GM18867 (cell line): Measurements from ENCODE around the gene SMIM20.

Experiments used
- ATAC-seq: cut with Tn5 transposase; IDR thresholded peaks from one replicate; pipeline ENCODE4 v1.9.1; 2021; ENCODE audit warnings: mild to moderate bottlenecking, moderate library complexity; ENCODE audit not compliant: unreplicated experiment

Gene SMIM20

DNA sequence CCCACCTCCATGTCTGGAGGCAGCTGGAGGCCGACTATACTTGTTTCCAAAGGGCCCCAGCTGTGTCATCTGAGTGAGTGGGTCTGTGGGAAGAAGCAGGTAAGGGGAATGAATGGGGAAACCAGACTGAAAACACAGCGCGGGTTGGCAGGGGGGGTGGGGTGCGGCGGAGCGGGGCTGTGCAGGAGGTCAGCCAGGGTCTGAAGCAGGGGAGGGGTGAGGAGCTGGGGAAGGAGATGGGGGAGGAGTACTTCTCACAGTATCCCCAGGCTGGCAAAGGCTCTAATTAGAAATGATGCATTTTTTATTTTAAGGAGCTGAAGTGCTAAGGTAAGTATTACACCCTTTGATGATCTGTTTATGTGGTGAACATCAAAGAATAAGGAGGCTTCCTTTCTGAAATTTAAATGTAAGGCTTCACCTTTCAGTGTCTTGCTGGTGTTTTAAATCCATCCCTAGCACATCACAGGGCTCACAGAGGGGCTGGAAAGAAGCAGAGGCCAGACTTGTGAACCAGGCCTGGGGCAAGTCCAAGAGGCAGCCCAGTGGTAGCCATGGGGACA lies 37.5 kb downstream of the SMIM20 start:
- no peak for ATAC-seq

DNA sequence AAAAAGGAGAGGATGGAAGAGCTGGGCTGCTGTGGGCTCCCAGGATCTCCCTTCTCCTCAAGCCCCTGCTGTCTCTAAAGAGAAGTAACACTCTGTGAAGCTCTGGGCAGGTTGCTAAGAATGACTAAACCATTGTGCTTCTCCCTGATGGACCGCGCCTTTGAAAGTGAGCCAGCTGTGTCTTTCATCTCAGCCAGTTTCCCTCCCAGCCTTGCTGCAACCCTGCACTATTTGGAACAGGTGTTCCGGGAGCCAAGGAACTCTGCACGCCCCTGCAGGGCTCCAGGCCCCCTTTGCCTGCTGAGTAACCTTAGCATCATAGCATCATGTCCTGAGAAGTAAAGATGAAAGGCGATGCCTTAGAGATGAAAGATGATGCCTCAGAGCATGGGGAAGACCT lies 39.7 kb downstream of the SMIM20 start:
- no peak for ATAC-seq

DNA sequence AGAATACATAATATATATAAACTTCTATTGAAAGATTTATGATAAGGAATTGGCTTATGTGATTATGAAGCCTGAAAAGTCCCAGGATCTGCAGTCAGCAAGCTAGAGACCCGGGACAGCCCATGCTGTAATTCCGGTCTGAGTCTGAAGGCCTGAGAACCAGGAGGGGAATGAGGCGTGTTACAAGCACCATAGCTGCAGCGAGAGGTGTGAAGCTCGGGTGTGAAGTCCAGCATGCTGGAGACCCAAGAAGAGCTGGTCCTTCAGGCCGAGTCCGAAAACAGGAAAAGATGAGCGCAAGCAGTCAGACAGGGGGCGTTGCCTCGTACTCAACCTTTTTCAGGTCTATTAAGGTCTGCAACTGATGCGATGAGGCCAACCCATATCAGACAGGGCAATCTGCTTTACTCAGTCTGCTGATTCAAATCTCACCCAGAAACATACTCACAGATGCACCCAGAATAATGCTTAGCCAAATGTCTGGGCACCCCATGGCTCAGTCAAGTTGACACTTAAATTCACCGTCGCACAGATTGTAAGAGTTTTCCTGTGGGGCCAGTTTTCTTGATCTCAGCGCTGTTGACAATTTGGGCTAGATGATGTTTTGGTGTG lies 40.4 kb downstream of the SMIM20 start:
- ATAC-seq: no peak

DNA sequence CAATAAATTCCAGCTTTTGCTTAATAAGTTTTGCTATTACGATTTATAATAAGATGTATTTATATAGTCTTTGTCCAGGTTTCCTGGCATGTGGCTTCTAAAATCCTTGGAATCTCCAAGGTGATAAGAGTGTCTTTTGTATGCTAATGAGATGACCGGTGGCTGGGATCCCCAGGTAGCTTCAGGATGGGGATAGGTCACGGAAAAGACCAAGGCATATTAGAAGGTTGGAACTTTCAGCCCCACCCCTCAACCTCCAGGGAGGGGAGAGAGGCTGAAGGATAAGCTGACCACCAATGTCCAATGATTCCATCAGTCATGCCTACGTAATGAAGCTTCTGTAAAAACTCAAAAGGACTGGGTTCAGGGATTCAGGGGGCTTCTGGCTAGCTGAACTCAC lies 41.7 kb downstream of the SMIM20 start:
- ATAC-seq: no peak

DNA sequence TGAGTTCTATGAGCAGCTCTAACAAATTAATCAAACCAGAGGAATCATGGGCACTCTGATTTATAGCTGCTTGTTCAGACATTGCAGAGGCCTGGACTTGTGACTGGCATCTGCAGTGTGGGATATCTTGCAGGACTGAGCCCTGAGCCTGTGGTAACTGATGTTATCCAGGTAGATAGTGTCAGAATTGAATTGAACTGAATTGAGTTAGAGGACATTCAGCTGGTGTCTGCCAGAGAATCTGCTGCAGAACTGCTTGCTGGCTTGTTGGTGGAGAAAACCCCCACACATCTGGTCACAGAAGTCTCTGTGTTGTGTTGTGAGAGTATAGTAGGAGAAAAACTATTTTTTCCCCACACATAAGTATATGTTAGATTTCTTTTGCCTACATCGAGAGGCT lies 42.2 kb downstream of the SMIM20 start:
- ATAC-seq: no peak

DNA sequence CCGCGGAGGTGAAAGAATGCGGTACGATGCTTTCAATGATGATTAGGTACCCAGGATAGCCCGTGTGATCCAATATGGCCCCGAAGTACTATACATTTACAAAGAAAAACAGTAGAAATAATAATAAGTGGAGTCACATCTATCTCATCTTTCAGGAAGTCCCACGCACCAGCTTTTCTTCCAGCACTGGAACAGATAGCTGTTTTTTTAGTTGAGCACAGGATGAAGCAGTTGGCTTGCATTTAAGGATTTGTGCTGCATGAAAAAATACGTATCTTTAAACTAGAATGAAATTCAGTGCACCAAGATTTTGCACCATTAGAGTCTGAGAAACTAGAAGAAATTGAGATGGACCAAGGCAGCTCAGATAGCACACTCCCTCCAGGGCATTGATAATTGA lies 44.1 kb downstream of the SMIM20 start:
- ATAC-seq: no peak

DNA sequence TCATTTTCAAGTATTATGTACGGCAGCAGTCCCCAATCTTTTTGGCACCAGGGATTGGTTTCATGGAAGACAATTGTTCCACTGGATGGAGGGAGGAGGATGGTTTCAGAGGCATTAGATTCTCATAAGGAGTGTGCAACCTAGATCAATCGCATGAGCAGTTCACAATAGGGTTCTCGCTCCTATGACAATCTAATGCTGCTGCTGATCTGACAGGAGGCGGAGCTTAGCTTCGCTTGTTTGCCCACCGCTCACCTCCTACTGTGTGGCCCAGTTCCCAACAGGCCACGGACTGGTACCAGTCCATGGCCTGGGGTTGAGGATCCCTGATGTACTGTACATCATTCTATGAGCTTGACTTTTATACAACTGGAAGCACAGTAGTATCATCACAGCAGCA lies 48.4 kb downstream of the SMIM20 start:
- ATAC-seq: no peak

DNA sequence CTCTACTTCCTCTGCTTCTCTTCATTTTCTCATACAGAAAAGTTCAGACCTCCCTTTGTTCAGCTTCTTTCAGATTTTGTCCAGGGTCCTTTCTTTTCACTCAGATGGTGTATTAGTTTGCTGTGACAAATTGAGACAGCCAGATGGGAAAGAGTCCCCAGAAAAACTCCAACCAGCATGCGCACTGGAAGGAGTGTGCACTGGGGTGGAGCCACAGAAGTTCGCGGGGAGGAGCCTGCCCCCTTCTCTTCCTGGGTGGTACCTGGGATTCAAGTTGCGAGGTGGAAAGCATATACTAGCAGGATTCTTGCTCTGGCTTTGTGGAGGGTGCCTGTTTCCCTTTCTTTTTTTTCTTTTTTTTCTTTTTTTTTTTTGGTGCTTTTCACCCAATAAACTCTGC lies 51.6 kb downstream of the SMIM20 start:
- ATAC-seq: no peak

DNA sequence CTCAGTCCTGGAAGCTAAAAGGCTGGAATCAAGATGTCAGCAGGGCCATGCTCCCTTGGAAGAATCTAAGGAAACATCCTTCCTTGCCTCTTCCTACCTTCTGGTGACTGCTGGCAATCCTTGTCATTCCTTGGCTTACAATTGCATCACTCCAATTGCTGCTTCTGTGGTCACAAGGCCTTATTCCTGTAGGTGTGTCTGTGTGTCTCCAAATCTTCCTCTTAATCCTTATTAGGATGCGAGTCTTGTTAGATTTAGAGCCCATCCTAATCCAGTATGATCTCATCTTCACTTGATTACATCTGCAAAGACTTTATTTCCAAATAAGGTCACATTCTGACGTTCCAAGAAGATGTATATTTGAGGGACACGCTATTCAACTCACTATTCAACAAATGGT lies 52.2 kb downstream of the SMIM20 start:
- ATAC-seq: no peak

DNA sequence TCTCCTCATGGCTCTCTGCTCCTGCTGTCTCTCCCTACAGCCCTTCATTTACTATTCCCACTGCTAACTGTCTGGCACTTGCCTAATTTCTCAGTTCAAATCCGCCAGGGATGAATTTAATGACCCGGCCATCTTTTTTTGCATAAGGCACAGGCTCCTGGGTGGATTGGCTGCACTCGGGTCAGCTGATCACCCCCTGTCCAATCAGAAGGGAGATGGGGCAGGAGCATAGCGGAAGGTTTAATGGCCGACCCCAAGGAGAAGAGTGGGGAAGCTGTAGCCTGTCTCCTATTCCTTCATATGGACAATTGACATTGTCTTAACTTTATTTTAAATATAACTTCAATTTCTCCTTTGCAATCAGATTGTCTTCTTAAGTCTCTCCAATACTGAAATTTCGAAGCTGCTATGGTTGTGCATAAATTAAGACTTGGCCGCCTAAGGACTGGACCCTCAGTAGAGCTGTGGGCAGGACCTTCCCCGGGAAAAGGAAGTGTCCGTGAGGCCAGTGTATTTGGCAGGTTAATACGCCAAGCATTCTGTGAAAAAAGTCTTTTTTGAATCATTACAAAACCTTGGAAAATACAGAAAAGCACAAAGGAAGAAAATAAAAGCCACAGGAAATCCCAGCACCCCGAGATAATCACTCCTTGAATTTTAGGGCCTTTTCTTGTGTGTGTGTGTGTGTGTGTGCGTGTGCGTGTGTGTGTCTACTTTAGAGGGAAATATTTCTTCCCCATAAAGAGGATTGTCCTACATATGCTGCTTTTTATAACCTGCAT lies 55.5 kb downstream of the SMIM20 start:
- ATAC-seq: no peak

DNA sequence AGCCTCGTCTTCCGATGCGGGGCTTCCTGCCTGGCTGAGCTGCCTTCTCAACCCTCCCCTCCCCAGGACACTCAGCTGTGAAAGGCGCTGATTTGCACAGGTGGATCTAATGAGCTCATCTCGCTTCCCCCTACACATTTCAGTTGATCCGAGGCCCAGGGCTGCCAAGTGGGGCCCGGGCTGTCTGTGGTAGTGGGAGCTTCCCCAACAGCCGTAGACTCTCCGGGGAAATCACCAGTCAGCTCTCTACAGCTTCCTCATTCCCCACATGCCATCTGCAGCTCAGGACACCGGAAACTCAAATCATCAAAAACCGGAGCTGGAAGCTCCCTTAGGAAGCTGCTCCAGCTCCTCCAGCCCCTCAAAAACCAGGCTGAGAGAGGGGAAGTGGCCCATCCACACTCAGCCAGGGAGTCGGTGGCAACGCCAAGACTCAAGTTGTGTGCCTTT lies 56.2 kb downstream of the SMIM20 start:
- no peak for ATAC-seq

DNA sequence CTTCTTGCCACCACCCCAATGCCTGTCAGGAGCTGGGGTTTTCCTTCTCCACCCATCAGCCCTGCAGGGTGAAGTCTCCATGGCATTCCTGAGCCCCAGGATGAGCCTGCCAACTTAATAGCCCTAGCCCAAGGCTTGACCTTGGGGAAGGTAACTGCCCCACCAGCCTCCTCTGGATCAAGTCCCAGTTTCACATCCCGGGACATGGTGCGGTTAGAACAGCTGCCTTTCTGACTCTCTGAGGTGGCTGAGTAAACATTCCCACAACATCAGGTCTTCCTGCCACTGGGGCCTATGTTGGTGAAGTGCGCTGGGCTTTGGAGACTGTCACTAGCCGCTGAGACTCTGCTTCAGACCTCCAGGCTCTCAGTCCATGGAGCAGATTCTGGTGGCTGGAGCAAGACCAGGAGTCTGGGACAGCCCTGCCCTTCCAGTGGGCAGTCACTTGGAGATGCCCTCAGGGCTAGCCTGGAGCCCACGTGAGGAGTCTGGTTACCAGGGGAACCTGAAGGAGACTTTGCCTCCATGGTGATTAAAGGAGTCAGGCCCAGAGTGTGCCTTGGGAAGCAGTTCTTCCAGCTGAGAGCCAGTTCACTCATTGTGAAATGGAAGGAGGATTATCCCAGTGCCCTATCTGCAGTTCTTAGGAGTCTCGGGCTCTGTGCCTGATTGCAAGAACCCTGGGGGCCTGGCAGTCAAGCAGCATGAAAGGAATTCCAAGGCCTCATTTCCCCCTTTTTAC lies 56.8 kb downstream of the SMIM20 start:
- no peak for ATAC-seq

DNA sequence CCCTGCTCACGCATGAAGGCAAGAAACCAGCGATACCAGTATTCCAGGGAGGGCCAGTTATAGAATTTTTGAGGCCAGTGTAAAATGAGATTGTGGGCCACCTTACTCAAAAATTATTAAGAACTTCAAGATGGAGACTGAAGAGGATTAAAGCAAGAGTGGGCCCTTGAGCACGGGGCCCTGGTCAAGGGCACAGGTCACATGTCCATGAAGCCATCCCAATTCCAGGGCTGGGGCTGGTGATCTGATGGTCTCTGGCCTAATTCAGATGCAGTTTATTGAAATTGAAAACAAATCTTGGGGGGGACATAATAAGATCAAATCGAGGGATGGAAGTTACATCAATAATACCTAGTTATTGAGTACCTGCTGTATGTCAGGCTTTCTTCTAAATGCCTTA lies 58.3 kb downstream of the SMIM20 start:
- ATAC-seq: no peak

DNA sequence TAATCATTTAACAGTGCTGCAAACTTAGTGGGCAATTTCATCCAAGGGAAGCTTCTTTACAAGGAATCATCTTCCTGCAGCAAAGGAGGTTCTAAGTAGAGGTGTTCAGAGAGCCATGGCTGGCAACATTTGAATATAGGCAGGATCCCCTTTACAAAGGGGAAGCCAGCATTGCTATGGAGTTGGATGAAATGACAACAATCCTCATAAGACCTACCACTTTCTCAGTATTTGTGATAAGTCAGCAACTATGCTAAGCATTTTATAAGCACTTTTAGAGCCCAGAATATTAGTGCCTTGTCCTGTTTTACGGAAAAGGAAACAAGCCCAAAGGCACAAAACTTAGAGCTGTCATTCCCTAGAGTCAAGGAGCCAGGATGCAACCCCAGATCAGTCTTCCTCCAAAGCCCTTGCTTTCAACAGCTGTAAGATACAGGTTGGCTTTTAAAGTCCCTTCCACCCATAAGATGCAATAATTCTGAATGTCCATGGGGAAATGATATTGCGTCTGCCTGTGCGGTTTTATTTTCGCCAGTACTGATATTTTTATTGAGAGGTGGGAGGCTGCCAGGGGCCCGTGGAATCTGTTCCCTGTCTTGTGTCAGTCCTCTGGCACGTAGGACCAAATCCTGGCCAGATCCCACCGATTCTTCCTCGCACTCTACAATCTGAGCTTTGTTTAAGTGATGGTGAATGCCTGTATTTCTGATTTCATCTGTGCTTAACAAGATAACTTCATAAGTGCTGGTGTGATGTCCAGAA lies 59.1 kb downstream of the SMIM20 start:
- no peak for ATAC-seq

DNA sequence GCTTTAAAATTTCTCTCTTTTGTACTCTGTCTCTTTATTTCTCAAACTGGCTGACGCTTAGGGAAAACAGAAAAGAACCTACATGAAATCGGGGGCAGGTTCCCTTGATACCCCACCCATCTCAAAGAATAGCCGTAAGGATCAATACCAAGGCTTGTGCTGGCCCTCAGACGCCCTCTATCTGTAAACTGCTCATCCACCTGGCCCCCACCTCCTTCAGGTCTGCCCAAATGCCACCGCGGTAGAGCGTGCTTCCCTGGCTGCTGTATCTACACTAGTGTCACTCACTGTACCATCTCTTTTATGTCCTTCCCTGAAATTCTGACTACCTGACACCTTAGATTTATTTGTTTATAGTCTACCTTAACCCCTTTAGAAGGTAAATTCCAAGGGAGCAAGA lies 62.8 kb downstream of the SMIM20 start:
- ATAC-seq: no peak

DNA sequence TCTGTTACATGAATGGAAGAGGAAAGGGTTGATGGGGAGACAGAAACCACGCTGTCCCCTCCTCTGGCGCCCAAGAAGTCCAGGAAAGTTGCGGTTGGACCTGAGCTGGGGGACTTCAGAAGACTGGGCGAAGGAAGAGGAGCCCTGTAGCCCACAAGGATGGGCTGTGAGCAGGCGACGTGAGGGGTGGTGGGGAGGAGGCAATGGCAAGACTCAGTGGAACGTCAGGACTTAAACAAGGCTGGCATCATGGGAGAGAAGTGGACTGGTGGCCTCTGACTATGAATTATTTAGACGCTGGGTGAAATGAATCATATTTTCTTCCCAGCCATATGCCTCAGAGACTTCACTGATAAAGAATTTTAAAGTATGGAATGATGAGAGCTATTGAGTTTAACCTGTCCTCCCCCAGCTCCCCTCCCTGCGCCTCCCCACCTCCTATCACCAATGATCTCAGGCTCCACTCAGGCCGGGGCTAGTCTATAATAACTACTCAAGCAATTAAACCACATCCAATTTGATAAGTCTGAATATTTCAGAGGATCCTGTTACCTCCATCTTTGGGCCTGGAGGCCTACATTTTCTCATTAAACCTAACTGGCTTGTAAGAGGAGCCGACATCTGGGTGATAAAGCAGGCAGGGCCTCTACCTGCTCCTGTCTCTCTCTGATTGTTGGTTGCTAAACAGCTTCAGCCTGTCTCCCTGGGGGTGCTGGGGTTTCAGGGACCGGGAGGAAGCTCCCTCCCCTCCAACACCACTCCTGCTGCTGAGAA lies 63.6 kb downstream of the SMIM20 start:
- no peak for ATAC-seq

DNA sequence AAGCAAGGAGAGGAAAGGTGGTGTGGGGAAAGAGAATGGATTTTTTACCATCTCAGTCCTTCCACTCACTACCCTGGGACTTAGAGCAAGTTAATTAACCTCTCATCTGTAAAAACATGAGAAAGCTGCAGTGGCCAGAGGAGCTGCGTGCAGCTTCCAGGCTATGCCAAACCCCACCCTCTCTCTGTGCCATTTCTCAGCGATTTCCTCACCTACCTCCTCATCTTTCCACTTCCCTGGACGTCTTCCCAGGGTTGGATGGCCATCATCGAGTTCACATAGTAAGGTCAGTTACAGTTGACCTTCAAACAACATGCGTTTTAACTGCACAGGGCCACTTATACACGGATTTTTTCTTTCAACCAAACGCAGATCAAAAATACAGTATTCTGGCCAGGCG lies 64.3 kb downstream of the SMIM20 start:
- no peak for ATAC-seq
